ENCODE data around the gene OLFM1.

GRCh38 chr9:135132008-135132407 lies 44.5 kb downstream of the OLFM1 start:
- TF ChIP-seq TAF1 (IDR thresholded peaks at IDR 0.05; ENCODE audit: low read depth) (no peak), MAX (IDR thresholded peaks at IDR 0.05) (no peak), YY1 (IDR thresholded peaks at IDR 0.05; ENCODE audit: low read depth) (no peak), RAD21 (IDR thresholded peaks at IDR 0.05; ENCODE audit: low read depth) (no peak), REST (IDR thresholded peaks at IDR 0.05; ENCODE audit: low read depth) (no peak), CEBPB (IDR thresholded peaks at IDR 0.05) (no peak), TEAD4 (IDR thresholded peaks at IDR 0.05) (no peak), NFIC (IDR thresholded peaks at IDR 0.05) (no peak), USF1 (IDR thresholded peaks at IDR 0.05) (no peak), CREB1 (IDR thresholded peaks at IDR 0.05; ENCODE audit: low read depth) (no peak), FOXM1 (IDR thresholded peaks at IDR 0.05; ENCODE audit: borderline replicate concordance, low read depth) (no peak), ZBTB7A (IDR thresholded peaks at IDR 0.05; ENCODE audit: low read depth) (no peak), EP300 (IDR thresholded peaks at IDR 0.05; ENCODE audit: borderline replicate concordance) (no peak)

Measured in Ishikawa (cell line).